ENCODE measurements around the gene POU4F1. TPM values are rescaled to one million over a fixed set of nuclear protein-coding genes. Genes with fewer than 3 reads are reported as not detected.

POU4F1 gene
- total RNA-seq, 2 donors from 2014 or later: 0.06 TPM; not detected in 1

DNA sequence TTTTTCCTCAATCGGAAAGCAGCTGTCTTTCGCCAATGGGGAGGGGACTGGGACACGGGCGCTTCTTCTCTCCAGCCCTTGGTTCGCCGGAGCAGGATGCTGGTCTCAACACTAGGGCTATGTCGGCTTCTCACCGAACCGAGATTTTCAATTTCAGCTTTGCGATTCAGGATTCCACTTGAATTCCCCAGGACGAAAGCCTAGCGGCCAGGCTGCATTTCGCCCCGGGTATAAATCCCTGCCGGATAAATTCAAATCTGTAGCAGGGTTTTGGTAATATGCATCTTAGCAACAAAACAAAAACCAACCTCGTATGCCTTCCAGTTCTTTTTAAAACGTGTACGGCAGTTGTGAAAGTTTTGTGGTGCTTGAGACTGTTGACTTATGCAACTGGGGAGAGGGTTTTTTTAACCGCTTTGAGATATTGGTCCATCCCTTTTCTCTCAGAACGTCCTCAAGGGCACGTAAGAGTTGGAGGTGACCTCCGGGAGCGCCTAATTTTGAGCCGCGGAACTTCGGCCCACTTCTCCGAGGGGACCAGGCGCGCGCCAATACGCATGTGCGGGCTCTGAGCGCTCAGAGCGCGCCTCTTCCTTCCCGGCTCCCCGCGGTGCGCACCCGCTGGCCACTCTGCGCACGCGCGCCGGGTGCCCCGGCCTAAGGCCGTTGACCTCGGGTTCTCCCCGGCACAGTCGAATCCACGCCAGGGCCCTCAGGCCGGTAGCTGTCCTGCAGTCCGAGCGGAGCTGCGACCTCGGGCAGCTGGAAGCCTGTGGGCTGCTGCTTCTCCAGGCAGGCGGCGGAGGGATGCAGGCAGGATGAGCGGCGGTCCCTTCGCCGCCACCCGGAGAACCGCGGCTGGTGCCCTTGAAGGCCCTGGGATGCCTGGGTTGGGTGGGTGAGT, 7.6 kb downstream of the POU4F1 start:
- intact Hi-C loops (cut with DNase I, micrococcal nuclease): no loop called here
- peak; percentile 35 for ATAC-seq
- no peak for DNase-seq

DNA sequence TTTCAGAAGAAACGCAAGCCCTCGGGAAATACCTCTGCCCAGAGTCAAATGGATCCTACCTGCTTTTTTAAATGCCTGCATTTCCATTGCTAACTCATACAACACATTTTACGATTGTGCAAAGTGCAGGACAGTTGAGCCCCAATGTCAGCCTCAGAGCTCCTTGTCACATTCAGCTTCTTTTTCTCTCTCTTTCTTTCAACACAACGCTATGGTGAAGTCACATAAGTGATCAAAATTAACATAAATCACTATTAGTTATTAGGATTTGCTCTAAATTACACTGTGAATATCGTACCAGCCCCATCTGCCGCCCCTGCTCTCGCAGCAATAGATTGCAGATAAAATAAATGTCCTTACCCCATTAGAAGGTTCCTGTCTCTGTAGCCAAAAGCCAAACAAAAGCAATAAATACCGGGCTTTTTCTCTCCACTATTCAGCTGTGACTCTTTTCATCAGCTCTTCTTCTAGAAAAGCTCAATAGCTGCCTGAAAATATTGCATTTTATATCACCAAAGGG, 8.8 kb downstream of the POU4F1 start:
- DNase-seq: no peak
- intact Hi-C loops (cut with DNase I, micrococcal nuclease): no loop called here
- ATAC-seq: no peak

DNA sequence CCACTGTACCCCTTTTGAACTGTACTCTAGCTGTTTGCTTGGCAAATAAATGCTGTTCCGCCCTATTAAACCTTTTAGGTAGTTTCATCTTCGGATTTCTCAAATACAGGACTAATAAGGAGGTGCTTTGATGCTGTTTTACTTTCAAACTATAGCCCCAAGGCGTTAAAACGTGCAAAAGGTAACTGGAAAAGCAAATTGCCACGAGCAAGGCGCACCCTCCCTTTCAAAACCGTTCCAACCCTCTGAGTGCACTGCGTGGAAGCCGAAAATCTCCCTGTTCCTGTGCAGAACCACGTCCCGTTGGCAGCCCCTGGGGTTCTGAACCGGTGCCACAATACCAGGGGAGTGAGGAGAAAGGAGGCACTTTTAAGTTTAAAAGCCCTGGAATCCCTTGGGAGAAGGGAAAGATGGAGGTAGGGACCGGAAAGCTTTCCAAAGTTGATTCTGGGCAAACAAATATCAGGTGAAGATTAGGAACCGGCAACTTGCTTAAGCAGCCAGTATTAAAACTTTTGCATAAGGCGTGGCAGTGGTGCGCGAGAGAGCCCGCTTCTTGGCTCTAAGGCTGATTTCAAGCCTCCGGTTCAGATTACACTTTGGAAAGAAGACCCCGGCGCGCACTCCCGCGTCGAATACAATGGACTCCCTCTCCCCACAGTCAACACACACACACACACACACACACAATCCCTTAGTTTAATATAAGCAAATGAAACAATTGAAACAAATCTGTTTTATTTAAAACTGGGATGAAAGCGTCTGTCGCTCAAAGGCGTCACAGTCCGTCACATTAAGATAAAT, 9.5 kb downstream of the POU4F1 start:
- no peak for DNase-seq
- ATAC-seq: no peak
- intact Hi-C loops (cut with DNase I, micrococcal nuclease): no loop called here

DNA sequence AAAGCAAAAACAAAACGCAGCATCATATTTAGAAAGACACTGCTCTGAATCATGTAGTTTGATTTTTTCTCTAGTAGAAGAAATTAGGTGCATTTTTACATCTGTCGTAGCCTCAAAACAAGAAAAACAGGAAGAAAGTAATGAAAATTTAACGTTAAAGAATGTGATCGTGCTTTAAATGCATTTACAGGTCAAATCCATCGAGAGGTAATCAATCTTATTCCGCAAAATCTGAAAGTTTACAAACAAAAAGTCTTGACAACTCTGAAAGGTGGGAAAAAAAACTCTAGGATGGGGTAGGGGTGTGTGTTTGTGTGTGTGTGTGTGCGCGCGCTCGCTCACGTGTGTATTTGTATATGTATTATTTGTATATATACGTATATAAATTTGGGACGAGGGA, 10.2 kb downstream of the POU4F1 start:
- intact Hi-C loops (cut with DNase I, micrococcal nuclease): no loop called here
- DNase-seq: no peak
- ATAC-seq: no peak

DNA sequence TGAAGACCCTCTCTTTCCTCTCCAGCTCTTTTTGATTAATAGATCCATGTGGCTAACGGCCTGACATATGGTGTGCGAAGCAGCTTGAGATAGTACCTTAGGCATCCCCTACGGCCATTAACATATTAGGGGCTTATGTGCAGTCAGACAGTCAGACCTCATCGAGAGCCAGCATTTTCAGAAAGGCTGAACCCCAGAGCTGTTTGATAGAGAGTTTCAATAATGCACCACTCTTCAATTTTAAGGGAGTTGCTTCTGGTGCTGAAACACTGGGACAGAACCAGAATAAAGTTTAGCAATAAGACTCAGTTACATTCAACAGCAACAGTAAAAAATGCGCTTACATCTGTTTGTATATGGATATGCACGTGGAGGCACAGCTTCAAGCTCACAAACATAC, 10.8 kb downstream of the POU4F1 start:
- intact Hi-C loops (cut with DNase I, micrococcal nuclease): no loop called here
- DNase-seq (no peak), ATAC-seq (no peak)

DNA sequence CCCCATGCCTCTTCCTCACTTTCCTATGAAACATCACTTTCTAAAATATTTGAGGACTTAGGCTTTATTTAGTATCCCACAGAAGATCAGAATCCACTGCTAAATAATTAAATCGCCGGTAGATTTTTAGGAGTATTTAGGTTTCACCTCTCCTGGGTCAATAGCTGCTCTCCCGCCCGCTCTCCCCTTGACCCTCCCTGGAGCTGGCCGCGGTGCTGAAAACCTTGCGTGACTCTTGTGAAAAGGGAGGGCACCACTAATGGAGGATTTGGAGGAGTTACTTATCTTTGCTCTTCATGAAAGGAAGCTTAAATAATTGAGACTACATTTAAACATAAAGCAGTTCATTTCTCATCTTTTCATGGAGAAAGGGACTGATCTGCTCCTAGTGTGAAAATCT, 14.1 kb downstream of the POU4F1 start:
- no peak for ATAC-seq
- intact Hi-C loops (cut with DNase I, micrococcal nuclease): no loop called here
- peak in 1 of 2 donors; percentile 44 for DNase-seq

DNA sequence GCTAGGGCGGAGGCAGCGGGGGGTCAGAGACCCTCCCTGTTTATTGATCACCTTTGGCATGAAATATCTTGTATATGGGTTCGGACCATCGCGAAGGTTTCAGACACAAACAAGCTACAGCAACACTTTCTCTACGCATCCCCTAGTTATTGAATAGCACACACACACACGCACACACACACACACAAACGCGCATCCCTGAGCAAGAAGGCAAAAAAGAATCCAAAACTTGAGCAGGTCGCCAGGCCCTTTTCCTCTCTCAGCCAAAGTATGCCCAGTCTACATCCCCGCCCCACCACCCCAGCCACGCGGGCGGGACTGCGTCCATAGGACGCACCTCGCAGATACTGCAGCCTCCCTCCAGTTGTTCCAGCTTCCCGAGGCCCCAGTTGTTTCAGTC, 16.0 kb downstream of the POU4F1 start:
- DNase-seq (no peak), ATAC-seq (no peak)
- intact Hi-C loops (cut with DNase I, micrococcal nuclease): no loop called here

DNA sequence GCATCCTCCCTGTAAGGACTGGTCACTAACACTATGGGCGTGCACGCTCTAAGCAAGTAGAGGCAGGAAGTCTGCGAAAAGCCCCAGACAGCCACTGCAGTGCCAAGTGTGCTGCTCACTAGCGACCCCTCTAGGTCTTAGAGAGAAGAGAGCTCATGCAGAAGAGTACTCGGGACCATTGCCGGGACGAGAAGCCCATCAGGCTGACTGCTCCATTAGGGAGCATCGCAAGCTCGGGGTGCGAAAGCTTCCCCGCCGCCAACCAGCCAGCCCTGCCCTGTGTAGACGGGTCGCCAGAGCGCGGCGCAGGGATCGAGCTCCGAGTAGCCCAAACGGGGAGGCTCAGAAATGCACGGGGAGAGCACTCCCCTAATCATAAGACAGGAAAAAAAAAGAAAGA, 16.6 kb downstream of the POU4F1 start:
- intact Hi-C loops (cut with DNase I, micrococcal nuclease): no loop called here
- ATAC-seq (no peak), DNase-seq (no peak)

DNA sequence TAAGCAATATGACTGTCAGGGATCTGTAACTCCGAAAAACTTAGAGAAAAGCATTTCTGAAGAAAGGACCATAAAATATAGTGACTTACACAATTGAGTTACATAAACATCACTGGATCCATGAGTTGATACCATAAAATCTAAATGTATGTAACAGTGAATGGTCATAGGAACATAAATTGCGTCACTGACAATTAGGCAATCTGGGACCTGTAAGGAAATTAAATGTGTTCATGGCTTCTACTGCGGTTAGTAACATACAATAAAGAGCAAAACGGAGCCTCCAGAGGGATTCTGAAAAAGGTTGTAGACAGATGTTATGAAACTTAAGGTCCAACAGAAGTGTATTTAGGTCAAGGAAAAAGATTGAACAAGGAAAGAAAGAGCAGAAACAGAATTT, 27.1 kb downstream of the POU4F1 start:
- intact Hi-C loops (cut with DNase I, micrococcal nuclease): no loop called here
- ATAC-seq (no peak), DNase-seq (no peak)

DNA sequence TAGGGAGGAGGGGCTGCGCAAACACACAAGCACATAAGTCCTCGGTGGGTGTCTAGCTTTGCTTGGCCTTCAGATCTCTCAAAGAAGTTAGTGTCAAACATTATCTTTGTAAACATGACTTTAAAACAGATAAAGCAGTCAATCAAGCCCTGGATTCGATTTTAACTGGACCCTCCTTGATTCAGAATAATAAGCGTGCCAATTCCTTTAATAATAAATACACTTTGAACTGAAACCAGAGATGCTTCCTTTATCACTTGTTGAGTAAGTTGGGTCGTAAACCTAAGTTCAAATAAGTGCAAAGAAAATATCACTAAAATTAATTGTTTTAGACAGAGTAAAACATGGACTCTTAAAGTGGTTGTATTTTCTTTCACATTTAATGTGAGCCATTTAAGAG, 30.9 kb downstream of the POU4F1 start:
- intact Hi-C loops (cut with DNase I, micrococcal nuclease): no loop called here
- DNase-seq (no peak), ATAC-seq (no peak)

DNA sequence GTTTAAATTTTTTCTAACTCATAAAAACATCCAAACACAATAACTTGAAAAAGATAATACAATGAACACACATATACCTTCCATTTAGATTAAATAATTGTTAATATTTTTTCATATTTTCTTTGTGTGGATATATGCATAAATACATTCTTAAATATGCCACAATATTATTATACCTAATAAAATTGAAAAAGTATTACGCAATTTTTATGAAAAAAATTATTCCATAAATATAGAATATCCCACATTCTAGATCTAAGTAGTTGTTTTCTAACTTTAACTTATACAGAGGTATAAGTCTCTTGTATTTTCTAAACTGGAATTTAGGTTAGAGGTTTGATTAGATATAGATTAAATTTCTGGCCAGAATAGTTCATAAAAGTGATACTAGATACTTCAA, 34.3 kb downstream of the POU4F1 start:
- intact Hi-C loops (cut with DNase I, micrococcal nuclease): no loop called here
- no peak for DNase-seq
- ATAC-seq: no peak

DNA sequence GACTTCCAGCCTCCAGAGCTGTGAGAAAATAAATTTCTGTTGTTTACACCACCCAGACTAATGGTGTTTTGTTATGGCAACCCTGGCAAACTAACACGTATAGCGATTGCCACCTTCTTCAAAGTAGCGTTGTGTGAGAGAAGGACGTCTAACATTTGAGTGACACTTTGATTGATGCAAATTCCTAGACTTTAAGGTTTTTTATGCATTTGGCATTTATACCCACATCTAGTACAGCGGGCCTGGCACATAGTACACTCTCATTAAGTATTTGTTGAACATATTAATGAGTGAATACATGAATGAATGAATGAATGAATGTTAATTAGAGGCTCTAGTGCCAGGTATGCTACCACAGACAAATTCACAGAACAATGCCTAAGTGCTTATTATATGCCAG, 36.7 kb downstream of the POU4F1 start:
- no peak for ATAC-seq
- DNase-seq: no peak
- intact Hi-C loops (cut with DNase I, micrococcal nuclease): no loop called here

DNA sequence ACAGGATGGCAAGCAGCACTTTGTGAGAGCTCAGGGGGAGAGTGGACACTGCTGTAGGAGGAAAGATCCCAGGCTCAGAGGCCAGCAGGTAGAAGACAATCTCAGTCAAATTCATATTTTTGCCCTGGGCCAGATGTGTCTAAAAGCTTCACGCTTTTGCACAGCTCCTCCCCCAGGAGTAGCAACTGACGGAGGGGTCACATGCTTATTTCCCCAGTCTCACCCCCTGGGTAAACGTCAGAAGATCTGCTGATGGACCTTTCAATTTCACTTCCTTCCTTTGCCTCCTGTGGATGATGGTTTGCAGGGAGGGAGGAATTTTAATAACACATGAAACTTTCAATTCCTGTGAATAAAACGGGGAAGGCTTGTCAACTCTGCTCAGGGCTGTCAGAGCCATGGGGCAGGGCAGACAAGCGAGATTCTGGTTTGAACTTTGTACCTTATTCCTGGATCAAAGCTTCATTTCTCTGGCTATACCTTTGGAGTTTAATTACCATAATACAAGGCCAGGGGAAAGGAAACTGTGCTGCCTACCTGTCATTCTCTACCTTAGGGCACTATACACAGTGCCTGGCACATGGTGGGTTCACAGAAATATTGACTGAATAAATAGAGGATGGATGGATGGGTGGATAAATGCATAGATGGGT, 41.0 kb downstream of the POU4F1 start:
- intact Hi-C loops (cut with DNase I, micrococcal nuclease): no loop called here
- ATAC-seq: peak; percentile 95
- DNase-seq: no peak

Other genes with a start within 250 kb of the POU4F1 start
- 1 to 10 TPM; 4.9 to 5.7 TPM for gene OBI1, start 55.6 kb upstream of the POU4F1 start, total RNA-seq